Keratinocyte (primary cell): ENCODE results near the gene DIPK1B.

Experiments
- EZH2 ChIP-seq: IDR thresholded peaks from one replicate; pipeline ENCODE4 v1.6.1; 2012; ENCODE audit warnings: inconsistent platforms, mild to moderate bottlenecking, low read length, moderate library complexity
- TF ChIP-seq, protein P1 (sequence below), 3 experiments: IDR thresholded peaks in 1 of 3; conservative IDR thresholded peaks in 1 of 3; optimal IDR thresholded peaks in 1 of 3; 2 replicates in 2 of 3; 3 replicates in 1 of 3; pipeline versions ENCODE3 to v1.5.1; 2011; ENCODE audit warnings: low read length in 3 of 3, mild to moderate bottlenecking in 3 of 3, moderate library complexity in 2 of 3, control low read depth in 1 of 3, inconsistent platforms in 1 of 3; ENCODE audit not compliant: insufficient read depth in 2 of 3; ENCODE audit errors: extremely low read depth in 1 of 3

DNA sequence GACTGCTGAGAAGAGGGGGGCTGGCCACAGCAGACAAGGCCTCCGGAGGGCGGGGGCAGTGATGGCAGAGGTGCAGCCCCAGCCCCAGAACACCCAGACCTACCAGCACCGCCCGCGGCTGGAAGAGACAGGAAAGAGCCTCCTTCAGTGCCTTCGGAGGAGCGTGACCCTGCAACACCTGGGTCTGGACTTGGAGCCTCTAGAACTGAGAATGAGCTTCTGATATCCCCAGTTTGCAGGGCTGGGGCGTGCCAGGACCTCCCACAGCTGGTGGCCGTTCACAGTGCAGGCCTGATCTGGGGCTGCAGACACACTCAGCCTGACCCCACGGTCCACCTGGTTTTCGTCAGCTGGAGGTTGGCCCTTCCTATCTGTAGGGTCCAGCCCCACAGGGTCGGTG lies 21.2 kb downstream of the DIPK1B start:
- TF ChIP-seq, protein P1, sequence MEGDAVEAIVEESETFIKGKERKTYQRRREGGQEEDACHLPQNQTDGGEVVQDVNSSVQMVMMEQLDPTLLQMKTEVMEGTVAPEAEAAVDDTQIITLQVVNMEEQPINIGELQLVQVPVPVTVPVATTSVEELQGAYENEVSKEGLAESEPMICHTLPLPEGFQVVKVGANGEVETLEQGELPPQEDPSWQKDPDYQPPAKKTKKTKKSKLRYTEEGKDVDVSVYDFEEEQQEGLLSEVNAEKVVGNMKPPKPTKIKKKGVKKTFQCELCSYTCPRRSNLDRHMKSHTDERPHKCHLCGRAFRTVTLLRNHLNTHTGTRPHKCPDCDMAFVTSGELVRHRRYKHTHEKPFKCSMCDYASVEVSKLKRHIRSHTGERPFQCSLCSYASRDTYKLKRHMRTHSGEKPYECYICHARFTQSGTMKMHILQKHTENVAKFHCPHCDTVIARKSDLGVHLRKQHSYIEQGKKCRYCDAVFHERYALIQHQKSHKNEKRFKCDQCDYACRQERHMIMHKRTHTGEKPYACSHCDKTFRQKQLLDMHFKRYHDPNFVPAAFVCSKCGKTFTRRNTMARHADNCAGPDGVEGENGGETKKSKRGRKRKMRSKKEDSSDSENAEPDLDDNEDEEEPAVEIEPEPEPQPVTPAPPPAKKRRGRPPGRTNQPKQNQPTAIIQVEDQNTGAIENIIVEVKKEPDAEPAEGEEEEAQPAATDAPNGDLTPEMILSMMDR (optimal IDR thresholded peaks at IDR 0.05 in 1 of 3, IDR thresholded peaks at IDR 0.05 in 1 of 3, conservative IDR thresholded peaks at IDR 0.05 in 1 of 3; ENCODE audit: extremely low read depth in 1 of 3, insufficient read depth in 2 of 3, low read length in 3 of 3): no peak
- TF ChIP-seq EZH2: no peak
